OCI-LY3 (cell line): ENCODE data around the gene ZEB2.

Source experiments
- CTCF ChIP-seq: fragments of 200-600, 300-600 bp; sonication (generic); IDR thresholded peaks from 2 replicates; pipeline ENCODE4 v1.5.1; 2014; ENCODE audit warnings: antibody characterized with exemption, low read length, low read depth
- EZH2phosphoT487 ChIP-seq: fragments of 200-600 bp; shearing (Covaris generic); IDR thresholded peaks from 2 replicates; pipeline ENCODE4 v1.6.1; 2018; ENCODE audit warnings: antibody characterized with exemption, mixed run types, low read depth

DNA sequence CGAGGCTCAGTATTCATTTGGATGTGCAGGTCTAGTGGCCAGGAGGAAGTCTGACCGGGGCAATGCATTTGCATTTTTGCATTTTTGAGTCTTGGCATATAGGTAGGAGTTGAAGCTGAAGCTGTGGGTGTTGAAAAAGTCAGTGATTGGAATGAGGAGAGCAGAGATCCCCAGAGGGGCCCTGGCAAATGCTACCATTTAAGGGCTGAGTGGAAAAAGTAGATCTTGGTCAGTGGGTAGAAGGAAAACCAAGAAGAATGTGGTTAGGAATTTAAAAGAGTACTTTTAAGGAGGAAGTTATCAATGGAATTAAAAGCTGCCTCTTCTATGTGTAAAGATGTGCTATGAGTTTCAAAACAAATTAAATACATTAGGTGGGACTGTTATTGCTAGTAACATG is 143.0 kb downstream of the ZEB2 start:
- TF ChIP-seq CTCF (no peak), EZH2phosphoT487 (no peak)
